HepG2 (cell line): ENCODE data around the gene LGALS1. TPM values are rescaled to one million over a fixed set of nuclear protein-coding genes. Genes with fewer than 3 reads are reported as not detected.

Experiments
- AGO2 ChIP-seq: fragments of 200-400 bp; formaldehyde crosslinking; optimal IDR thresholded peaks from 2 replicates; pipeline ENCODE3; 2017; ENCODE audit warnings: mild to moderate bottlenecking, low read depth, low read length, moderate library complexity
- EEA1 ChIP-seq: sonication (generic); formaldehyde crosslinking; IDR thresholded peaks from 2 replicates; pipeline ENCODE4 v1.5.1; 2020; ENCODE audit warnings: mild to moderate bottlenecking, missing genetic modification reagents, borderline replicate concordance
- GTF2F1 ChIP-seq: fragments of 150-350 bp; IDR thresholded peaks from 2 replicates; pipeline ENCODE4 v1.6.1; 2014; ENCODE audit warnings: low read length
- HNF4A ChIP-seq: sonication (generic); formaldehyde crosslinking; IDR thresholded peaks from 2 replicates; pipeline ENCODE4 v1.4.0; 2020; ENCODE audit warnings: missing genetic modification reagents
- KLF12 ChIP-seq: sonication (generic); formaldehyde crosslinking; IDR thresholded peaks from 2 replicates; pipeline ENCODE4 v1.4.0; 2020; ENCODE audit warnings: missing genetic modification reagents, borderline replicate concordance
- NFATC3 ChIP-seq: sonication (generic); formaldehyde crosslinking; IDR thresholded peaks from 2 replicates; pipeline ENCODE4 v1.5.1; 2020; ENCODE audit warnings: mild to moderate bottlenecking, missing genetic modification reagents
- NFE2L1 ChIP-seq: sonication (generic); formaldehyde crosslinking; IDR thresholded peaks from 2 replicates; pipeline ENCODE4 v1.4.0; 2020; ENCODE audit warnings: missing genetic modification reagents, mild to moderate bottlenecking, borderline replicate concordance
- NR2F1 ChIP-seq, 2 experiments: fragments of 450-650 bp in 1 of 2; formaldehyde crosslinking in 1 of 2; IDR thresholded peaks; 2 replicates each; pipeline versions ENCODE4 v1.5.0 to v1.6.1; 2016 to 2020; ENCODE audit warnings: mild to moderate bottlenecking in 1 of 2, missing compliant biosample characterization in 1 of 2, missing genetic modification reagents in 1 of 2, moderate library complexity in 1 of 2
- PHF21A ChIP-seq: sonication (generic); formaldehyde crosslinking; IDR thresholded peaks from 2 replicates; pipeline ENCODE4 v1.5.0; 2020; ENCODE audit warnings: mild to moderate bottlenecking, missing genetic modification reagents
- POLR2G ChIP-seq: fragments of 200-400 bp; formaldehyde crosslinking; IDR thresholded peaks from 2 replicates; pipeline ENCODE4 v1.6.1; 2018; ENCODE audit warnings: mild to moderate bottlenecking, low read depth, low read length, moderate library complexity
- RBM22 ChIP-seq: fragments of 200-400 bp; formaldehyde crosslinking; optimal IDR thresholded peaks from 2 replicates; pipeline ENCODE3; 2017; ENCODE audit warnings: mild to moderate bottlenecking, low read length, moderate library complexity
- REXO4 ChIP-seq: sonication (generic); formaldehyde crosslinking; IDR thresholded peaks from 2 replicates; pipeline ENCODE4 v1.8.0; 2022; ENCODE audit warnings: missing genetic modification reagents, mild to moderate bottlenecking, borderline replicate concordance
- ZFP1 ChIP-seq: IDR thresholded peaks from 2 replicates; pipeline ENCODE4 v1.6.1; 2016
- ZNF225 ChIP-seq: sonication (generic); formaldehyde crosslinking; IDR thresholded peaks from 2 replicates; pipeline ENCODE4 v1.4.0; 2020; ENCODE audit warnings: mild to moderate bottlenecking, missing genetic modification reagents
- ZNF354B ChIP-seq: sonication (generic); formaldehyde crosslinking; IDR thresholded peaks from 2 replicates; pipeline ENCODE4 v1.8.0; 2022; ENCODE audit warnings: mild to moderate bottlenecking, missing genetic modification reagents
- ZNF619 ChIP-seq: sonication (generic); formaldehyde crosslinking; IDR thresholded peaks from 2 replicates; pipeline ENCODE4 v1.4.0; 2020; ENCODE audit warnings: mild to moderate bottlenecking, missing genetic modification reagents
- ZNF749 ChIP-seq: sonication (generic); formaldehyde crosslinking; IDR thresholded peaks from 2 replicates; pipeline ENCODE4 v1.8.0; 2022; ENCODE audit warnings: mild to moderate bottlenecking, missing genetic modification reagents, moderate library complexity, borderline replicate concordance
- ZNF841 ChIP-seq: sonication (generic); formaldehyde crosslinking; IDR thresholded peaks from 2 replicates; pipeline ENCODE4 v1.8.1; 2023; ENCODE audit warnings: missing genetic modification reagents, borderline replicate concordance
- ZSCAN22 ChIP-seq: sonication (generic); formaldehyde crosslinking; IDR thresholded peaks from 2 replicates; pipeline ENCODE4 v1.4.0; 2020; ENCODE audit warnings: mild to moderate bottlenecking, missing genetic modification reagents
- polyA plus RNA-seq, 8 experiments: library from polyadenylated mRNA; depleted of rRNA in 3 of 8; stranded (reverse) in 7 of 8; unstranded in 1 of 8; fragments of >200 nt; fragmentation: Illumina TruSeq in 4 of 8; extraction: Trizol in 4 of 8; gene quantifications; 2 replicates each; pipeline versions ENCODE4 v1.2.1 to v1.2.3, GENCODE V29; 2011 to 2016; ENCODE audit warnings: low read depth in 4 of 8, missing spikeins in 1 of 8, mixed read lengths in 1 of 8; ENCODE audit not compliant: insufficient read depth in 1 of 8
- total RNA-seq, 5 experiments: library from RNA; depleted of rRNA; stranded (reverse); fragments of >200 nt; fragmentation: Illumina TruSeq; extraction: Trizol; gene quantifications; 2 replicates each; pipeline ENCODE4 v1.2.3, GENCODE V29; 2016; ENCODE audit warnings: low read depth in 1 of 5
- TF ChIP-seq, protein P1 (sequence below): IDR thresholded peaks from 2 replicates; pipeline ENCODE4 v1.6.1; 2016
- TF ChIP-seq, protein P2 (sequence below): sonication (generic); formaldehyde crosslinking; IDR thresholded peaks from 2 replicates; pipeline ENCODE4 v1.4.0; 2020; ENCODE audit warnings: missing genetic modification reagents
- TF ChIP-seq, protein P3 (sequence below): IDR thresholded peaks from 2 replicates; pipeline ENCODE4 v1.4.0; 2020; ENCODE audit warnings: mild to moderate bottlenecking, missing genetic modification reagents
- TF ChIP-seq, protein P4 (sequence below): sonication (generic); formaldehyde crosslinking; IDR thresholded peaks from 2 replicates; pipeline ENCODE4 v1.4.0; 2020; ENCODE audit warnings: missing genetic modification reagents

Gene LGALS1
- total and polyA plus RNA-seq, 2 of the 13 experiments (the other 11 are each of a cell fraction or from before 2014, with no cell fraction given): 103 to 858 TPM

DNA sequence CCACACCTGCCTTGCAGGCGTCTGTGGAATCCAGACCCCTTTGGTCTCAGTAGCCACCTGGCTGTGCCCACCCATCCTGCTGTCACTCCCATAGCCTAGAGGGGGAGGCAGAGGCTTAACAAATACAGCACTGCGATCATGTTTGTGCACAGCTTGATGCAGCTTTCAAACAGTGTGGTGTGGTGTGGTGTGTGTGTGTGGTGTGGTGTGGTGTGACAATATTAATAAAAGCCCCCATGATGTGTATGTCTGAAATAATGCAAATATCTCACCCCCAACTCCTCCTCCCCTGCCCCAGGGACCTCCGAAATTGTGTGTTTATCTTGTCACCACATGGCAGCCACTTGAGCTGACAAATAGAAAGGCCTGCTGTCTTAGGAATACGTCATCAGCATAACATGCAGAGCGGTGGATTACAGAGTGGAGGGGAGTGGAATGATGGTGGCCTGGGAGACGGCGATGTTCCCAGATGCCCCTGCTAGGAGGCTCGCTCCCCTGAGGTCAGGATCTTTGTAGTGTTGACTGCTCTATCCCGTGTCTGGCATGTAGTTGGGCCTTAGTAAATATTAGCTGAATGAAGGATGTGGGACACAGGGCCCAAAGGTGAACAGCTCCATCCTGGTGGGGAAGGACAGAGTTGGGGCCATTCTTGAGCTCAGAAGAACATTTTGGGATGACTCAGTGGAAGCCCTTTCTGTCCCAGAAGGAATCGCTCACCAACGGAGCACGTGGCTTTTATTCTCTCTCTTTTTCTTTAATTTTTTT lies 14.1 kb upstream of the LGALS1 start (continued):
- TF ChIP-seq, protein P1, sequence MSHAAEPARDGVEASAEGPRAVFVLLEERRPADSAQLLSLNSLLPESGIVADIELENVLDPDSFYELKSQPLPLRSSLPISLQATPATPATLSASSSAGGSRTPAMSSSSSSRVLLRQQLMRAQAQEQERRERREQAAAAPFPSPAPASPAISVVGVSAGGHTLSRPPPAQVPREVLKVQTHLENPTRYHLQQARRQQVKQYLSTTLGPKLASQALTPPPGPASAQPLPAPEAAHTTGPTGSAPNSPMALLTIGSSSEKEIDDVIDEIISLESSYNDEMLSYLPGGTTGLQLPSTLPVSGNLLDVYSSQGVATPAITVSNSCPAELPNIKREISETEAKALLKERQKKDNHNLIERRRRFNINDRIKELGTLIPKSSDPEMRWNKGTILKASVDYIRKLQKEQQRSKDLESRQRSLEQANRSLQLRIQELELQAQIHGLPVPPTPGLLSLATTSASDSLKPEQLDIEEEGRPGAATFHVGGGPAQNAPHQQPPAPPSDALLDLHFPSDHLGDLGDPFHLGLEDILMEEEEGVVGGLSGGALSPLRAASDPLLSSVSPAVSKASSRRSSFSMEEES: peak; percentile 52; the same call in 1 of the 2 replicates
- TF ChIP-seq AGO2 (no peak), GTF2F1 (no peak), ZSCAN22 (no peak), ZNF841 (CRISPR knock-in tag) (no peak), PHF21A (CRISPR knock-in tag) (peak; percentile 38; the same call in 1 of the 2 replicates), ZNF619 (CRISPR knock-in tag) (no peak), ZNF354B (CRISPR knock-in tag) (no peak), ZNF749 (CRISPR knock-in tag) (no peak), NFE2L1 (no peak), ZFP1 (0 out of 2 replicates have a peak, but pooled peaks have one; percentile 27), EEA1 (no peak), REXO4 (CRISPR knock-in tag) (no peak), NFATC3 (CRISPR knock-in tag) (no peak), RBM22 (peak; percentile 45), NR2F1 (CRISPR knock-in tag; IDR thresholded peaks at IDR 0.05) (peak; percentile 33 to 72; a peak in 3 of 4 replicates), POLR2G (no peak), ZNF225 (CRISPR knock-in tag) (no peak), HNF4A (CRISPR knock-in tag) (peak; percentile 80), KLF12 (0 out of 2 replicates have a peak, but pooled peaks have one; percentile 40)
- TF ChIP-seq, protein P2, sequence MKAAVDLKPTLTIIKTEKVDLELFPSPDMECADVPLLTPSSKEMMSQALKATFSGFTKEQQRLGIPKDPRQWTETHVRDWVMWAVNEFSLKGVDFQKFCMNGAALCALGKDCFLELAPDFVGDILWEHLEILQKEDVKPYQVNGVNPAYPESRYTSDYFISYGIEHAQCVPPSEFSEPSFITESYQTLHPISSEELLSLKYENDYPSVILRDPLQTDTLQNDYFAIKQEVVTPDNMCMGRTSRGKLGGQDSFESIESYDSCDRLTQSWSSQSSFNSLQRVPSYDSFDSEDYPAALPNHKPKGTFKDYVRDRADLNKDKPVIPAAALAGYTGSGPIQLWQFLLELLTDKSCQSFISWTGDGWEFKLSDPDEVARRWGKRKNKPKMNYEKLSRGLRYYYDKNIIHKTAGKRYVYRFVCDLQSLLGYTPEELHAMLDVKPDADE (CRISPR knock-in tag): no peak
- TF ChIP-seq, protein P3, sequence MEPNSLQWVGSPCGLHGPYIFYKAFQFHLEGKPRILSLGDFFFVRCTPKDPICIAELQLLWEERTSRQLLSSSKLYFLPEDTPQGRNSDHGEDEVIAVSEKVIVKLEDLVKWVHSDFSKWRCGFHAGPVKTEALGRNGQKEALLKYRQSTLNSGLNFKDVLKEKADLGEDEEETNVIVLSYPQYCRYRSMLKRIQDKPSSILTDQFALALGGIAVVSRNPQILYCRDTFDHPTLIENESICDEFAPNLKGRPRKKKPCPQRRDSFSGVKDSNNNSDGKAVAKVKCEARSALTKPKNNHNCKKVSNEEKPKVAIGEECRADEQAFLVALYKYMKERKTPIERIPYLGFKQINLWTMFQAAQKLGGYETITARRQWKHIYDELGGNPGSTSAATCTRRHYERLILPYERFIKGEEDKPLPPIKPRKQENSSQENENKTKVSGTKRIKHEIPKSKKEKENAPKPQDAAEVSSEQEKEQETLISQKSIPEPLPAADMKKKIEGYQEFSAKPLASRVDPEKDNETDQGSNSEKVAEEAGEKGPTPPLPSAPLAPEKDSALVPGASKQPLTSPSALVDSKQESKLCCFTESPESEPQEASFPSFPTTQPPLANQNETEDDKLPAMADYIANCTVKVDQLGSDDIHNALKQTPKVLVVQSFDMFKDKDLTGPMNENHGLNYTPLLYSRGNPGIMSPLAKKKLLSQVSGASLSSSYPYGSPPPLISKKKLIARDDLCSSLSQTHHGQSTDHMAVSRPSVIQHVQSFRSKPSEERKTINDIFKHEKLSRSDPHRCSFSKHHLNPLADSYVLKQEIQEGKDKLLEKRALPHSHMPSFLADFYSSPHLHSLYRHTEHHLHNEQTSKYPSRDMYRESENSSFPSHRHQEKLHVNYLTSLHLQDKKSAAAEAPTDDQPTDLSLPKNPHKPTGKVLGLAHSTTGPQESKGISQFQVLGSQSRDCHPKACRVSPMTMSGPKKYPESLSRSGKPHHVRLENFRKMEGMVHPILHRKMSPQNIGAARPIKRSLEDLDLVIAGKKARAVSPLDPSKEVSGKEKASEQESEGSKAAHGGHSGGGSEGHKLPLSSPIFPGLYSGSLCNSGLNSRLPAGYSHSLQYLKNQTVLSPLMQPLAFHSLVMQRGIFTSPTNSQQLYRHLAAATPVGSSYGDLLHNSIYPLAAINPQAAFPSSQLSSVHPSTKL (CRISPR knock-in tag): peak; percentile 57; the same call in 1 of the 2 replicates
- TF ChIP-seq, protein P4, sequence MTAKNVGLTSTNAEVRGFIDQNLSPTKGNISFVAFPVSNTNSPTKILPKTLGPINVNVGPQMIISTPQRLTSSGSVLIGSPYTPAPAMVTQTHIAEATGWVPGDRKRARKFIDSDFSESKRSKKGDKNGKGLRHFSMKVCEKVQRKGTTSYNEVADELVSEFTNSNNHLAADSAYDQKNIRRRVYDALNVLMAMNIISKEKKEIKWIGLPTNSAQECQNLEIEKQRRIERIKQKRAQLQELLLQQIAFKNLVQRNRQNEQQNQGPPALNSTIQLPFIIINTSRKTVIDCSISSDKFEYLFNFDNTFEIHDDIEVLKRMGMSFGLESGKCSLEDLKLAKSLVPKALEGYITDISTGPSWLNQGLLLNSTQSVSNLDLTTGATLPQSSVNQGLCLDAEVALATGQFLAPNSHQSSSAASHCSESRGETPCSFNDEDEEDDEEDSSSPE (CRISPR knock-in tag): no peak
